Activated naive CD8-positive, alpha-beta T cell treated with anti-CD3 and anti-CD28 coated beads, Interleukin-2, amount 50 U/mL, for 16 hours (primary cell): ENCODE measurements around the gene PITPNM2.

ENCODE experiments used
- DNase-seq: peaks from one replicate; pipeline ENCODE4 v3.0.0-alpha.2; 2020; ENCODE audit warnings: low read depth, low spot score

Gene PITPNM2

DNA sequence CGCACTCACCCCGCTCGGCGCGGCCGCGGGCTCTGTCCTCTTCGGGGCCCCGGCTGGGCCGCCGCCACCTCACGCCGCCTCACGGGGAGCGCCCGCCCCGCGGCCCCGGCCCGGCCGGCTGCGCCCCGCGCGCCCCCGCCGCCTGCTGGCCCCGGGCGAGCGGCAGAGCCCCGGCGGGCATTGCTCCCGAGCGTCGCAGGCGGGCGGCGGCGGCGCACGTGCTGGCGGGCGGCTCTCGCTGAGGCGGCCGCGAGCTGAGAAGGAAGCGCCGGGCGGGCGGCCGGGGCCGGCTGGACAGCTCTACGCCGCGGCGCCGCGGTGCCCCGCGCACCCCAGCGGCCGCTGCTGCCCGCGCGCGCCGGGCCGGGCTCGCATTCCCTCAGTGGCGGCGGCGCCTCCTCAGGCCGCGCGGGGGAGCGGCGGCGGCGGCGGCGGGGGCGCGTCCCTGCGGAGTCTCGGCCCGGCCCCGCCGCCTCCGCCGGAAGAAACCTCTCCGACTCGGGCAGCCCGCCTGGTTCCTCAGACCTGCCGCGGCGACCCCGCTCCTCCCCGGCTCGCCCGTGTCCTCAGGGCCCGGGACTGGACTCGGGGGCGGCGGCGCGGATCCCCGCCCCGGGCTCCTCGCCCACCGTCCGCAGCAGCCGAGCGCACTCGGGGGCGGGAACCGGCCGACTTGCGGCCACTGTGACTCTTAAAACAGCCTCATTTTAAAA, at the start of gene PITPNM2:
PITPNM2 (minus strand) TSS at position 347 of the 713 bp plus-strand sequence. CDS start 116,500 bp downstream, outside the sequence.
- no peak for DNase-seq

DNA sequence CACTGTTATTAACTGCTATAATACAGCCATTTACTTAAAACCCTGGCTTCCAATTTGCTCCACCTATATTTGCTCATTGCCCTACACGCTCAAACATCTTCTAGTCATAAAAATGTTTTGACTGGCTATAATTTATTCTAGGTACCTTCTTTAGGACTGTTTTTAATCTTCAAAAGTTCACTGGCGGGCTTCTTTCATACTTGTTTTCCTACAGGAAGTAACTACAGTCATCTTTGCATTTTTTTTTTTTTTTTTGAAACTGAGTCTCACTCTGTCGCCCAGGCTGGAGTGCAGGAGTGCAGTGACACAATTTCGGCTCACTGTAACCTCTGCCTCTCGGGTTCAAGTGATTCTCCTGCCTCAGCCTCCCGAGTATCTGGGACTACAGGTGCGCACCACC, 49.5 kb upstream of the PITPNM2 start:
- DNase-seq: no peak

DNA sequence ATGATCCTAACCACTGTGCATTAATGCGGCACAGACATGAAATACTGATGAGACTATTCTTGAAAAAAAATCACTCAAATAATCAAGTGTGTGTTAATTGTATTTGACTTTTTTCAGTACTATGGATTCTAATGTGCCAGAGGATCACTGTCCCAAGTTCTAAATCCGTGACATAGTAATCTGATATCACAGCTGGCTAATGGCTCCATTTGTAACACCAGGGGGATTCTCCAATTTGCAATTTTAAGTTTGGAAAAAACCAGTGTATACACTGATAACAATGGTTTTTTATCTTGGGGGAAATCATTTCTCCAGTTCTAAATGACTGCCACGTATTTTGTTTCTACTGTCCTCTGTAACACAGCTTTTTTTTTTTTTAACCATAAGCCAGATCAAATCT, 49.0 kb upstream of the PITPNM2 start:
- no peak for DNase-seq

DNA sequence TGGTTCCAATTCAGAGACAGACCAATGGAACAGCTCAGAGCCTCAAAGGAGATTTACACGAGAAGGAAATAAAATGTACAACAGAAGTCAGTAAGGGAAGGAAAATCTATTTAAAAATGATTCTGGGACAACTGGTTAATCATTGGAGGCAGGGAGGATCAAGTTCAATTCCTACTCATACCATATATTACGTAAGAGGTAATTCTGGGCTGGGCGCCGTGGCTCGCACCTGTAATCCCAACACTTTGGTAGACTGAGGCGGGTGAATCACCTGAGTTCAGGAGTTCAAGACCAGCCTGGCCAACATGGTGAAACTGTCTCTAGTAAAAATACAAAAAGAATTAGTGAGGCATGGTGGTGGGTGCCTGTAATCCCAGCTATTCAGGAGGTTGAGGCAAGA, 36.7 kb upstream of the PITPNM2 start:
- DNase-seq: no peak

DNA sequence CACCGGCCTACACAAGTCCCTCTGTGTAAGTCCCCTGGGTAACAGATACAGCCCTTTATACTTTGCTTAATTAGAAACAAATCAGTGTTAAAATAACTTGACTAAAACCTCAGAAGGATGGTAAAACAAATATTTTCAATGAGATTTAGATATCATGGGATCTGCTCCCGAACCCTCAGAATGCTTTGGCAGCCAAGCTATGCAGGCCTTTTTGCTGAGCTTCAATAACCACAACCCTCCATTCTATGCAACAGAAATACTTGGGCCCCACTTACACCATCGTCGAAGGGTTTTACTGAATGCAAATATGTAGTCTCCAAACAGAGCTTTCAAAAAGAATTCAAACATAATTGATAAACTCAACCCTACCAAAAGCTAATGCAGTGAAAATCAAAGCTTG, 29.3 kb upstream of the PITPNM2 start:
- no peak for DNase-seq

DNA sequence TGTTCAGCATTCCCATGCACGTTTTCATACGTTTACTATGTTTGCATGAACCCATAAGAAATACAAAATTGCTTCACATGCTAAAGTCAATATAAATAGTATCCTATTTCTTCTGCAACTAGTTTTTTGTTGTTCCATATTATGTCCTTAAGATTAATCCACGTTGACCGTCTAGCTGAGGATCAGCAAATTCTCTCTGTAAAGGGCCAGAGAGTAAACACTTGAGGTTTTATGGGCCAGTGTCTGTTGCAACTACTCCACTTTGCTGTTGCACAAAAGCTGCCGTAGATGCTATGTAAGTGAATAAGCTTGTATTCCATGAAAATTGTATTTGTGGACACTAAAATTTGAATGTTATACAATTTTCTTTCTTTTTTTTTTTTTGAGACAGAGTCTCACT, 21.1 kb upstream of the PITPNM2 start:
- no peak for DNase-seq

DNA sequence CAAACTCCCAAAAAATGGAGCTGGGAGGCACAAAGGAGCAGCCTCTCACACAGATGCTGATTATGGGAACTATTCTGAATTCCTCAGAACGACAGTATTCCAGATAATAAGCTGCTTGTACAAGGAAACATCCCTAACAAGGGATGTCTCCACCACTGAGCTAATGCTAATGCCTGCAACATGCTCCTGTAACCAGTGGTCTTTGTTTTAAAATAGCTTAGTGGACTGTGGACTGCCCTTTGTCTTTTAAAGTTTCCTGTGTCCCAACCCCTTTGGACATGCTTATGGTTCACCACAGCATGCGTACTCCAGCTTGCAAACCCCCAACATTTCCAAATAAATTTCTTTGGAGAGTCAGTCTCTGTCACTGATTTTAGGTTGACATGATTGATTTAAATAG, 16.4 kb upstream of the PITPNM2 start:
- DNase-seq: no peak

DNA sequence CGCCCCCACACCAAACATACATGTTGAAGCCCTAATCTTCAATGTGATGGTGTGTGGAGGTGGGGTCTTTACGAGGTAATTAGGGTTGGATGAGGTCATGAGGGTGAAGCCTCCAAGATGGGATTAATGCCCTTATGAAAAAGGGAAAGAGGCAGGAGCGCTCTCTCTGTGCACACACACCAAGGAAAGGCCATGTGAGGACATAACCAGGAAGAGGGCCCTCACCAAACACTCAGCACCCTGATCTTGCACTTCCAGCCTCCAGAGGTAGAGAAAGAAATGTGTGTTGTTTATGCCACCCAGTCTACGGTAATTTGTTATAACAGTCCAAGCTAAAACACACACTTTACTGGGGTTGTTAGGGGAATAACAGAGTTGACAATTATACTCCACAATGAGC, 14.6 kb upstream of the PITPNM2 start:
- DNase-seq: no peak

DNA sequence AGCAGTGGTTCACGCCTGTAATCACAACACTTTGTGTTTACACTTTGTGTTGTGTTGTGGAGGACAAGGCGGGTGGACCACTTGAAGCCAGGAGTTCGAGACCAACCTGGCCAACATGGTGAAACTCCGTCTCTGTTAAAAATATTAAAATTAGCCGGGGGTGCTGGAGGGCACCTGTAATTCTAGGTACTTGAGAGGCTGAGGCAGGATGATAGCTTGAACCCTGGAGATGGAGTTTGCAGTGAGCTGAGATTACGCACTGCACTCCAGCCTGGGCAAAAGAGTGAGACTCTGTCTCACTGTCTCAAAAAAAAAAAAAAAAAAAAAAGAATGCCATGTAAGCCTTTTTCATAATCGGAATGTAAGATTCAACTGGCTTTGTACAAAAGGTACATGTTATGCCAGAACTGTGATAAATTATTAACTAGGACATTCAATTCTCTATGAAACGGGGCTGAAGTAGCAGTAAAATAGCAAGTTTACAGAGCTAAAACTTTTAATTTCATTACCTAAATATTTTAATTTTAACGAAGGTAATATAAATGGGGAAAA, 13.9 kb upstream of the PITPNM2 start:
- DNase-seq: no peak

DNA sequence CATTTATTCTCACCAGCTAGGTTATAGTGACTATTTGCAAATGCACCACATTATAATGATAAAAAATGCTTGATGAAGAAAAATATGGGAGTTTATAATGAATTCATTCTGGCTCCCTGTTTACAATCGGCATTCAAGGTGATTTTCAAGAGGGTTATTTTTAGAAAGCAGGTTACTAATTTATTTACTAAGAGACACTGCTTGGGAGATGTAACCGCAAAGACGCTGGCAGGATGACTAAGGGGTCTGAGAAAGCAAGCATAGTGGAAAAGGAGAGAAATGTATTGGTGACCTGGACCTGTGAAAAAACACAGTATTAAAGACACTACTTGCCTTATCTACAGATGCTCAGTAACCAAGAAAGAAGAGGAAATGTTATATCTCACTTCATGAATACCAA, 13.3 kb upstream of the PITPNM2 start:
- no peak for DNase-seq

DNA sequence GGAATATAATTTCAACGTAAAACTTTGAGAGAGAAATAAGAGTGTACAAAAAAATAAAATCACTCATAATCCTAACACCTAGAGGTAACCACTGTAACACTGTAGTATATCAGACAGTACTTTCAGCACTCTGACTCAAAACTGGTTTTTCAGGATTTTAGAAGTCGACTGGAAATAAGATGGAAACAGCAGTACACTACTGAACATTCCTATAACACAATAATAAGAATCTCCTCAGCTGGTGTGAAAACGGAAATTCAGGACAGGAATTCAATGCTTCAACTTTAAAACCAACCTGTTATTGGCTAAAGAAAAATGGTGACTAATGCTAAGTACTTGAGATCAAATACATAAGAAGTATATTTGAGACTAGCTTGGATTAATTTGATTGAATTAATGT, 12.3 kb upstream of the PITPNM2 start:
- no peak for DNase-seq

DNA sequence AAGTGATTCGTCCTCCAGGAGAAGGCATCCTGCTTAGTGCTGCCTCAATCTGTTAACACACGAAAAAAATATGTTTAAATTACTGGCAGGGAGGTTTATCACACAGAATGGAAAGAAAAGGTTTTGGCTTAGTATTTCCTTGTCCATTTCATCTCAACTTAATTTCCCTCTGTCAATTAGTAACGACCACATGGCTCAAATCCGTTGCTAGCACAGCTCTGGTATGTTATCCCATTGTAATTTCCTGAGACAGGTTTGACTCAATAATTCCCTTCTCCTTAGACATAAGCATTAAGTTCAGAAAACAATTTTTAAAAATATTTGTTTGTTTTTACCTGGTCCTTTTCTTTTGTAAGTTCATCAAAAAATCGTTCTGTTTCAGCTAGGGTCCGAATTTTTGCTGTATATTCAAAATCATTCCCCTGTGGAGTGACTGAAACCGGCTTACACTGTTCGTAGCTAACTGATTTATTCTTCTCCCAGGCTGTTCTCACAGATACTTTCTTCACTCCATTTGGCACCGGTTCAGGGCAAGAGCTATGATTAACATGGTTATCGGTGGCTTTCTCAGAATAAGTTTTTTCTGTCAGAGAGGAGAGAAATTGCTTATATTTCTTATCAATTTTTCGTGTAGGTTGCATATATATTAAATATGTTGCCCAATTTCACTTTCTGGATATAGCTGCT, 10.1 kb upstream of the PITPNM2 start:
- no peak for DNase-seq

DNA sequence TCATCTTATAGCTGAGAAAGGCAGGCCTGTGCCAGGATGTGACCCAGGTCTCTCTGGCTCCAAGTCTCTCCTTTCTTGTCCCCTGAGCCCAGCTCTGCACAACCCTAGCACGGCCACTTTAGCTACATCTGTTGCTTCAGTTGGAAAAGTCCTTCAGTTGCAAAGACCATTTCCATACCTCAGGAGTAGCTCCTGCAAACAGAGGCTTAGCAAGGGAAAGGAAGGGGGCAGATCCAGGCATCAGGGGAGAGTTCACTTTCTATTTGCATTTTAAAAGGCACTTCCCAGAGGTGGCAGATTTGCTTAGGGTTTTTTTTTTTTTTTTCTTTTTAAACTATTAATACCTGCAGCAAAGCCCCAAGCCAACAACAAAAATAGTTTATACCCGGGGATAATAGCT, 3.0 kb upstream of the PITPNM2 start:
- DNase-seq: no peak

DNA sequence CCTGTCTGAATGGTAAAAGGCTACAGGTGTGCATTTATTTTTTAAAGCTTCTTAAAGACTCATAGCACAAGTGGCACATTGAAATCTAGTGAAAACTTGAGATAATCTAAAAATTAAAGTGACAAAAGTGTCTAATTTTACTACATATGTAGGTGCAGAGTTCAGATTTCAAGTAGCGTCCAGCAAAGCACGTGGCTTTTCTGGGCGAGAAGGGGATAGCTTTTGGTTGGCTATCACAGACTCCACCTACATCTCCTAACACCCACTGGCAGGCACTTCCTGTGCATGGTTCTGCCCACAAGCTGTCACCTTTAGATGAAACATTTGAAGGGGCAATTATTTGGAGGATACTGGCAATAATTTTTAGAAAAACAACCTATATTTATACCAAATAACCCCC, 1.9 kb upstream of the PITPNM2 start:
- DNase-seq: no peak

DNA sequence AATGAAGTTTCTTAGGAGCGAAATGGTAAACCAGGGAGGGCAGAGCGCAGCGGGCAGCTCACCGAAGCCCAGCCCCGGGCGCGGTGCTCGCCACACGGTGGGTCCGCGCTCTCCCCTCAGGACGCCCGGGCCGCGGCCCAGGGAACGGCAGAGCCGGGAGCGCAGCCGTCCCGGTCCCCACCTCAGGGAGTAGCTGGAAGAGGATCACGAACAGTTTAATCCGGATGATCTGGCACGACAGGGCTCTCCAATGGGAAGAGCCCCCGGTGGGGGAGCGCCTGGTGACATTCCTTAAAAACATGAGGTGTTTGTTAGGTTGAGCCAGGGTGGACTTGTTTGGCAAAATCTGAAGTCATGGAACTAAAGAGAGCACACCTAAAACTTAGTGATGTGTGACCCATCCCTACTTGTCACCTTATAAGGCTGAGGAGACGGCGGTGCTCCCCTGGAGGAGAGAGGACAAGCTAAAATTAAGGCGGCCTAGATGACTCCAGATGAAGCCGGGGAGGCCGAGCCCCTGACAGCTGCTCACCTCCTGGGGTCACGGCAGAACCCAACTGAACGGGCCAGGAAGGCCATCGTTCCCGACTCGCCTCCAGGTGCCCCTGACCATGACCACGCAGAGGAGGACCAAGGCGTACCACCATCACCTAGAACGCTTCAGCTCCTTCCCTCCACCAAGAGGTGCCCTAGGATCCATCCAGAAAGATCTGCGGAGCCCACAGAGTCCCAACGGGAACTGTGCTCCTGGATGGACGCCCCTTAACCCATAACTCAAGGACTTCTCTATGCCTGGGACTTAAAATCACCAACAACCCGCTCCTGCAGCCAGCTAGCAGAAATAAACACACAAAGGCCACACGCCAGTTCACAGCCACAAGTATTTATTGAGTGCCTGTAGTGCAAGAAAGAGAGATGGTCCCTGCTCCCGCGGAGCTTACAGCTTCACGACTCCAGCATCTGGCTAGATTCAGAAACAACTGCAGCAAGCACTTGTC, 866 bp upstream of the PITPNM2 start:
- no peak for DNase-seq

DNA sequence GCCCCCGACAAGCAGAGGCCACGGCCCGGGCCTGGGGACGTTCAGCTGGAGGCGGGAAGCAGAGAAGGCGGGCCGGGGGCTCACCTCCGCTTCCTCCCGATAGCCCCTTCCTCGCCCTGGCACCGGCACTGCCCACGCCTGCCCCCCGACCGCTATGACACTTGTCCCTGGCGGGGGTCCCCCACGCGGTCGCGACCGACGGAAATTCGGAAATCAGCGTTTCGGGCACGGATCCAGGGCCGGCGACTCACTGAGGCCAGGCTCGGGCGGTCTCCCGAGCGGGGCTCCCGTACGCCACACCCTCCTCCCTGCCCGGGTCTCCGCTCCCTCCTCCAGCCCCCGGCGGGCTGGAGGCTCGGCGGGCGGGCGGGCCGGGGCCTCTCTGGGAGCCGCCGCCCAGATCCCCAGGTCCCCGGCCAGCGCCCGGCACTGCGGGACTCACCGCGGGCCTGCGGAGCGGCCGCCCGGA, 581 bp downstream of the PITPNM2 start:
- DNase-seq: no peak

DNA sequence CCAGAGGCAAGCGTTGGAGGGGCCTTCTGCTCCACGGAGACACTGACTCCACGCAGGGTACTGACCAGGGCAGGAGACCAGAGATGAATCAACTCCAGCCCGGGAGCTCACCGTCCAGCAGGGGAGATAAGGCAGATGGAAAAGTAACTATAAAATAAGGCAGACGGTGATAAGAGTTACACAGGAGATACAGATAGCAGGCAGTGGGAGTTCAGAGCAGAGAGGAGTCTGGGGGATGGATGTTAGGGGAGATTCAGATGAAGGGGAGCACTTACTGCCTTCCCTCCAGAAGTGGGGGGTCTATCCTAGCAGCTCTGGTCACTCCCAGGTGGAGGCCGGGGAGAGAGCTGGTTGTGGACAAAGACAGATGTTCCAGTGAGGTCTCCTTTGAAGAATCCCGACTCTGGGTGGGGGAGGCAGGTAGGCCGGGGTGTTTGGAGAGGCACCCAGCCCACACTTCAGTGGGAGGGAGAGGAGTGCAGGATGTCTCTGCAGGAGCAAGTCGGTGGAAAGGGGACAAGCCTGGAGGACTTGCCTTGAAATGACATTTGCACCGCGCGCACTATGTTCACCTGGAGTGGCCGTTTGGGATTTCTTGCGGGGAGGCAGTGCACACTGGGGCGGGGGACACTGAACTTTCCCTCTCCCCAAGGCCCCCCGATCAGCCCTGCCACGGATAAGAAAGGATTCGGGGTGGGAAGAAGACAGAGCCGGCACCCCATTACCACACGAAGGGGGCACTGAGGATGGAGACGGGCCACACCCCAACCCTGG, 1.2 kb downstream of the PITPNM2 start:
- no peak for DNase-seq

DNA sequence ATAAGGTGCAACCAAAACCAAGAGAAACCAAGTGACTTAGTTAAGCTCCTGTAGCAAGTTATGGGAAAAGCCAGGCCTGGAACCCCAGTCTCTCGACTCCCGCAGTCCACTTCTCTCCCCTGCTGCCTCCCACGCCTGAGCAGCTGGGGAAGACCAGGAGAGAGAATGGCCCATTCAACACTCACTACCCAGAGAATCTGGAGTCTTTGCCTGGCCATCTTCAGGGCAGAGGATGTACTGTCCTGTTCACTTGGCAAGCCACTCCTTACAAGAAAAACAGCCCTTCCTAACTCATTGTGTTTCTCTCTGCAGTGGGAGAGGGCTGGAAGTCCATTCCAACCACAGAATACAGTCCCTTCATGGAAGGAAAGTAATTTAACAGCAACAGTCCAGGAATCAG, 1.8 kb downstream of the PITPNM2 start:
- no peak for DNase-seq

DNA sequence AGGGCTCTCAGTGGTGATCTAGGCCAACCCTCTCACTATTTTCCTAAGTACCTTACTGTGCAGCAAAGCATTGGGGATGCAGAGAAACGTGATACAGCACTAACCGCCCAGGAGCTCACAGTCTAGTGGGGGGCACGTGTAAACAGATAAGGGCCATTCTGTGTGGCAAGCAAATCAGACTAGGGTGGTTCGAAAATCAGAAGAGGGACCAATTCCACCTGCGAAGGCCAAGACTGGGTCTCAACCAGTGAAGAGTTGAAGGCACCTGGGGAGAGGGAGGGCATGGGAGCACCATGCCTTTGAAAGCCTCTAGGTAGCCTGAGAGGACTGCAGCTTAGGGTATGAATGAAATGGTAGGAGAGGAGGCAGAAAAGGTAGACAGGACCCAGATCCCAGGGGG, 2.2 kb downstream of the PITPNM2 start:
- DNase-seq: no peak

DNA sequence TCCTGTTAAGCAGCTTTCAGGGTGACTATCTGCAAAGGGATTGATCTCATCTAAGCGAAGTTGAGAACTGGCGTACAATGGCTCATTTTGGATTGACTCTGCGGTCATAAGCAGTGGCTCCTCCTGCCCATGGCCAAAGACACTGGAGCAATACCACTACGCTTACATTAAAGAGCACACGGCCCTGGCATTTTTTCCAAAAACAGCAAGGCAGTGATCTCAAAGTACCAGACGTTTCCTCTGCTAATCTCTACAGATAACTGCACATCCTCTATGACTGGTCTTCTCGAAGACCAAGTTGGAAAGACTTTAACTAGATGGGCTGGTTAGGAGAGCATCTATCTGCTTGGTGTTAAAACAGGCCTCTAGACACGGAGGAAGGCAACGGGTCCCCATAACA, 2.7 kb downstream of the PITPNM2 start:
- DNase-seq: no peak

DNA sequence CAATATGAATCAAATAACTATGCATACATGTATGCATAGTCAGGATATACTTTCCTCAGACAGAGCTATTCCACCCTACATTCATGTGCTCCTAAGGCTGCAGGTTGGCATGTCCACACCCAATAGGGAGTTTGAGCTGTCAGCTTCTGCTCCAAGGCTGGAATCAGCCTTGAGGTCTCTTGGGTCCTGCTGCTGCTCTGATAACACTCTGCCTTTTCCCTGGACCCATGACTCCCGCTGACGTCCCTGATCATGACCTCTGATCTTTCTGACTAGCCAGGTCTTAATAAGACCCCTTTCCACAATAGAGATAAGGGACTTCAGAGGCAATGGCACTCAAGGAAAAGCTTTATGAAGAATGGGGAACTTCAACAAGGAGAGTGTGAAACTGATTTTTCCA, 5.7 kb downstream of the PITPNM2 start:
- DNase-seq: no peak
